Caki2 (cell line): Measurements from ENCODE around the gene NDUFB7. TPM values are rescaled to one million over a fixed set of nuclear protein-coding genes. Genes with fewer than 3 reads are reported as not detected.
"Not testable (repeated sequence)": the region's sequence is repeated elsewhere in the genome, so short reads cannot be mapped to it uniquely, and the experiment has no call there.

ENCODE experiments used
- DNase-seq: peaks from one replicate; pipeline ENCODE4 v3.0.0-alpha.2; 2015; ENCODE audit warnings: low read depth
- in situ Hi-C: cut with HindIII; loops from 2 replicates; pipeline ENCODE4 v1.10.0; 2016; ENCODE audit warnings: low sequenced_read_pairs, low pct_unique_long_range_greater_than_20kb, mixed read lengths
- total RNA-seq: library from RNA; depleted of rRNA; stranded (reverse); fragments of >200 nt; shearing (Covaris generic); gene quantifications from 2 replicates; pipeline ENCODE4 v1.2.3, GENCODE V29; 2014; ENCODE audit warnings: low replicate concordance

The NDUFB7 gene
- total RNA-seq, 1 experiment from 2014 or later = 590 TPM

GRCh38 chr19:14559916-14560775, 11.7 kb downstream of the NDUFB7 start:
- in situ Hi-C loops = no loop called here
- DNase-seq = no peak

- no peak for DNase-seq
Observed at GRCh38 chr19:14558370-14559066, 13.3 kb downstream of the NDUFB7 start.

GRCh38 chr19:14556662-14557188, 15.1 kb downstream of the NDUFB7 start:
- in situ Hi-C loops = no loop called here
- DNase-seq = peak; percentile 71

More at GRCh38 chr19:14558370-14559066, 13.3 kb downstream of the NDUFB7 start:
- in situ Hi-C loops = no loop called here

GRCh38 chr19:14555918-14556661, 15.8 kb downstream of the NDUFB7 start:
- in situ Hi-C loops = no loop called here
- no peak for DNase-seq

GRCh38 chr19:14554382-14554812, 17.5 kb downstream of the NDUFB7 start:
- in situ Hi-C loops = no loop called here
- DNase-seq = no peak

- DNase-seq = no peak
- in situ Hi-C loops = no loop called here
Observed at GRCh38 chr19:14553939-14554243, 18.0 kb downstream of the NDUFB7 start.

GRCh38 chr19:14553042-14553938, 18.6 kb downstream of the NDUFB7 start:
- in situ Hi-C loops = no loop called here
- DNase-seq = no peak

GRCh38 chr19:14552006-14552360, 19.9 kb downstream of the NDUFB7 start:
- in situ Hi-C loops = not testable (repeated sequence)

GRCh38 chr19:14551134-14552005, 20.5 kb downstream of the NDUFB7 start:
- in situ Hi-C loops = not testable (repeated sequence)

More at GRCh38 chr19:14552006-14552360, 19.9 kb downstream of the NDUFB7 start:
- not testable (repeated sequence) for DNase-seq

GRCh38 chr19:14550201-14550754, 21.6 kb downstream of the NDUFB7 start:
- peak; percentile 86 for DNase-seq
- in situ Hi-C loops = no loop called here

More at GRCh38 chr19:14551134-14552005, 20.5 kb downstream of the NDUFB7 start:
- peak; percentile 82 for DNase-seq

GRCh38 chr19:14545716-14546082, 26.2 kb downstream of the NDUFB7 start:
- in situ Hi-C loops = no loop called here
- no peak for DNase-seq

GRCh38 chr19:14544977-14545715, 26.7 kb downstream of the NDUFB7 start:
- DNase-seq = peak; percentile 79
- in situ Hi-C loops = no loop called here

GRCh38 chr19:14544047-14544446, 27.8 kb downstream of the NDUFB7 start:
- DNase-seq = no peak
- in situ Hi-C loops = no loop called here

GRCh38 chr19:14542711-14543328, 29.0 kb downstream of the NDUFB7 start:
- in situ Hi-C loops = no loop called here
- DNase-seq = no peak

GRCh38 chr19:14541979-14542378, 29.9 kb downstream of the NDUFB7 start:
- in situ Hi-C loops, DNase-seq: not testable (repeated sequence)
